IMR-90 (cell line): Measurements from ENCODE around the gene FCSK. TPM values are rescaled to one million over a fixed set of nuclear protein-coding genes. Genes with fewer than 3 reads are reported as not detected.

Experiments used
- ATAC-seq: fragments of 200-7000 bp; cut with Tn5 transposase; 2 replicates; pipeline ENCODE4 v1.9.1; 2020; ENCODE audit warnings: low read depth, mild to moderate bottlenecking, moderate library complexity
- BruUV-seq: library from RNA; stranded (reverse); fragments of 400-500 nt; replicated peaks from 2 replicates; lab custom pipeline; 2021; lab: Mats Ljungman, UMichigan
- CTCF ChIA-PET: fragments of 300-600 bp; formaldehyde crosslinking; extraction: SDS; loops from one replicate; lab custom pipeline; 2021; ENCODE audit warnings: antibody characterized with exemption; lab: Yijun Ruan, JAX
- POLR2A ChIA-PET: fragments of 300-600 bp; sonication (Branson Sonifier 250); formaldehyde crosslinking; loops from one replicate; lab custom pipeline; 2022; ENCODE audit warnings: antibody characterized with exemption; ENCODE audit not compliant: unreplicated experiment; lab: Charles Lee
- DNase-seq: peaks from one replicate; pipeline ENCODE4 v3.0.0; 2013
- H2AFZ ChIP-seq: replicated peaks from 2 replicates; pipeline ENCODE3; 2013; ENCODE audit warnings: low read length, mild to moderate bottlenecking; ENCODE audit not compliant: poor library complexity
- H2AK5ac ChIP-seq: 2 replicates; pipeline ENCODE4 v1.6.1; 2013; ENCODE audit warnings: low read depth, low read length, inconsistent platforms
- H2AK9ac ChIP-seq: replicated peaks from 2 replicates; pipeline ENCODE3; 2013; ENCODE audit warnings: mild to moderate bottlenecking, low read depth, low read length, moderate library complexity; ENCODE audit not compliant: poor library complexity
- H2BK120ac ChIP-seq: 2 replicates; pipeline ENCODE4 v1.6.1; 2013; ENCODE audit warnings: low read depth, low read length, inconsistent platforms
- H2BK15ac ChIP-seq: 3 replicates; pipeline ENCODE4 v1.6.1; 2013; ENCODE audit warnings: low read depth, low read length, inconsistent platforms
- H2BK20ac ChIP-seq: 2 replicates; pipeline ENCODE4 v1.6.1; 2013; ENCODE audit warnings: low read depth, mild to moderate bottlenecking, inconsistent platforms, low read length, moderate library complexity
- H2BK5ac ChIP-seq: 2 replicates; pipeline ENCODE4 v1.6.1; 2013; ENCODE audit warnings: mild to moderate bottlenecking, low read depth, low read length, inconsistent platforms; ENCODE audit not compliant: poor library complexity, severe bottlenecking
- H3K14ac ChIP-seq: replicated peaks from 2 replicates; pipeline ENCODE4 v1.6.1; 2013; ENCODE audit warnings: low read depth, low read length, inconsistent platforms
- H3K18ac ChIP-seq: 2 replicates; pipeline ENCODE4 v1.6.1; 2013; ENCODE audit warnings: low read depth, low read length, control low read depth
- H3K23ac ChIP-seq: 2 replicates; pipeline ENCODE4 v1.6.1; 2013; ENCODE audit warnings: low read depth, low read length, inconsistent platforms
- H3K27ac ChIP-seq: 2 replicates; pipeline ENCODE4 v1.5.1; 2013; ENCODE audit warnings: mild to moderate bottlenecking, control low read depth, low read length; ENCODE audit not compliant: insufficient read depth
- H3K27me3 ChIP-seq: 2 replicates; pipeline ENCODE4 v1.6.1; 2013; ENCODE audit warnings: low read length; ENCODE audit not compliant: control insufficient read depth, insufficient read depth
- H3K36me3 ChIP-seq: 2 replicates; pipeline ENCODE4 v1.6.1; 2013; ENCODE audit warnings: low read length, mixed read lengths; ENCODE audit not compliant: control insufficient read depth, insufficient read depth
- H3K4ac ChIP-seq: 2 replicates; pipeline ENCODE4 v1.6.1; 2013; ENCODE audit warnings: low read depth, low read length, inconsistent platforms
- H3K4me1 ChIP-seq: 2 replicates; pipeline ENCODE4 v1.6.1; 2013; ENCODE audit warnings: low read length, mixed read lengths; ENCODE audit not compliant: control insufficient read depth, insufficient read depth
- H3K4me2 ChIP-seq: 2 replicates; pipeline ENCODE4 v1.6.1; 2013; ENCODE audit warnings: low read depth, mild to moderate bottlenecking, control low read depth, low read length, moderate library complexity
- H3K4me3 ChIP-seq: 2 replicates; pipeline ENCODE4 v1.5.1; 2013; ENCODE audit warnings: low read depth, mild to moderate bottlenecking, control low read depth, low read length, moderate library complexity; ENCODE audit not compliant: insufficient read depth
- H3K56ac ChIP-seq: 2 replicates; pipeline ENCODE4 v1.6.1; 2013; ENCODE audit warnings: low read length, inconsistent platforms; ENCODE audit not compliant: insufficient read depth; ENCODE audit errors: extremely low read depth
- H3K79me1 ChIP-seq, 2 experiments: 2 replicates each; pipeline ENCODE4 v1.6.1; 2013; ENCODE audit warnings: low read length in 2 of 2, inconsistent platforms in 1 of 2, low read depth in 1 of 2
- H3K9ac ChIP-seq: 2 replicates; pipeline ENCODE4 v1.6.1; 2013; ENCODE audit warnings: low read depth, low read length, control low read depth
- H3K9me1 ChIP-seq: 2 replicates; pipeline ENCODE4 v1.6.1; 2013; ENCODE audit warnings: low read length, inconsistent platforms; ENCODE audit not compliant: insufficient read depth
- H3K9me3 ChIP-seq: 2 replicates; pipeline ENCODE4 v1.6.1; 2013; ENCODE audit warnings: low read length; ENCODE audit not compliant: control insufficient read depth, insufficient read depth
- H4K20me1 ChIP-seq: 2 replicates; pipeline ENCODE4 v1.6.1; 2013; ENCODE audit warnings: low read length, inconsistent platforms; ENCODE audit not compliant: insufficient read depth
- H4K5ac ChIP-seq: 2 replicates; pipeline ENCODE4 v1.6.1; 2013; ENCODE audit warnings: mild to moderate bottlenecking, low read depth, low read length, control low read depth
- H4K8ac ChIP-seq, 2 experiments: 2 replicates each; pipeline ENCODE4 v1.6.1; 2013; ENCODE audit warnings: low read depth in 2 of 2, low read length in 2 of 2, control low read depth in 1 of 2, inconsistent platforms in 1 of 2
- H4K91ac ChIP-seq: 2 replicates; pipeline ENCODE4 v1.6.1; 2013; ENCODE audit warnings: low read depth, low read length, inconsistent platforms; ENCODE audit not compliant: insufficient read depth
- BHLHE40 ChIP-seq: fragments of 150-350 bp; IDR thresholded peaks from 2 replicates; pipeline ENCODE4 v1.6.1; 2016; ENCODE audit warnings: mild to moderate bottlenecking, low read depth, low read length
- CEBPB ChIP-seq: IDR thresholded peaks from 2 replicates; pipeline ENCODE4 v1.6.1; 2012; ENCODE audit warnings: low read depth, low read length, improper control_type of control experiment
- CHD1 ChIP-seq: IDR thresholded peaks from 2 replicates; pipeline ENCODE4 v1.6.1; 2012; ENCODE audit warnings: low read depth, low read length, improper control_type of control experiment
- CTCF ChIP-seq: conservative IDR thresholded peaks from 2 replicates; pipeline ENCODE4 v1.5.1; 2012; ENCODE audit warnings: mild to moderate bottlenecking, low read depth, low read length, improper control_type of control experiment
- ELK1 ChIP-seq: fragments of 150-350 bp; IDR thresholded peaks from 2 replicates; pipeline ENCODE4 v1.6.1; 2016; ENCODE audit warnings: low read depth, mild to moderate bottlenecking, low read length, moderate library complexity, borderline replicate concordance
- FOS ChIP-seq: fragments of 150-350 bp; IDR thresholded peaks from 2 replicates; pipeline ENCODE4 v1.6.1; 2016; ENCODE audit warnings: low read depth, low read length
- MAFK ChIP-seq: IDR thresholded peaks from 2 replicates; pipeline ENCODE4 v1.6.1; 2012; ENCODE audit warnings: low read depth, low read length, improper control_type of control experiment
- MXI1 ChIP-seq: IDR thresholded peaks from 2 replicates; pipeline ENCODE4 v1.6.1; 2012; ENCODE audit warnings: low read depth, mild to moderate bottlenecking, low read length, moderate library complexity, borderline replicate concordance
- NFE2L2 ChIP-seq: fragments of 150-350 bp; IDR thresholded peaks from 2 replicates; pipeline ENCODE4 v1.6.1; 2016; ENCODE audit warnings: low read depth, mild to moderate bottlenecking, low read length
- POLR2A ChIP-seq: IDR thresholded peaks from 2 replicates; pipeline ENCODE4 v1.6.1; 2012; ENCODE audit warnings: mild to moderate bottlenecking, low read depth, low read length
- RAD21 ChIP-seq: IDR thresholded peaks from 2 replicates; pipeline ENCODE4 v1.6.1; 2012; ENCODE audit warnings: low read length, improper control_type of control experiment
- RCOR1 ChIP-seq: IDR thresholded peaks from 2 replicates; pipeline ENCODE4 v1.6.1; 2012; ENCODE audit warnings: mild to moderate bottlenecking, low read length, improper control_type of control experiment; ENCODE audit not compliant: insufficient replicate concordance
- RFX5 ChIP-seq: IDR thresholded peaks from 2 replicates; pipeline ENCODE4 v1.8.0; 2012; ENCODE audit warnings: low read depth, mild to moderate bottlenecking, low read length, moderate library complexity
- SMC3 ChIP-seq: fragments of 150-350 bp; IDR thresholded peaks from 2 replicates; pipeline ENCODE4 v1.6.1; 2016; ENCODE audit warnings: low read depth, mild to moderate bottlenecking, antibody characterized with exemption, low read length, moderate library complexity
- WGBS, 2 experiments: methylation state at CpG; one replicate each; pipeline versions ENCODE4 v1.1.5 to v1.1.7; 2013; ENCODE audit warnings: missing lambda C conversion rate in 2 of 2; ENCODE audit not compliant: insufficient read length in 1 of 2; ENCODE audit errors: extremely low coverage in 2 of 2; 5-methylcytosine and 5-hydroxymethylcytosine counted together
- dilution Hi-C: fragments of 300-500 bp; cut with HindIII; formaldehyde crosslinking; loops from one replicate; pipeline ENCODE4 v1.14.3; 2018; ENCODE audit warnings: low sequenced_read_pairs; ENCODE audit not compliant: unreplicated experiment
- in situ Hi-C: fragments of 300-500 bp; cut with MboI; formaldehyde crosslinking; loops from 3 replicates; pipeline ENCODE4 v1.14.3; 2019; ENCODE audit warnings: low sequenced_read_pairs, inconsistent platforms, mixed read lengths
- intact Hi-C: fragments of 100-400 bp; cut with micrococcal nuclease; formaldehyde crosslinking; loops from 2 replicates; pipeline ENCODE4 v1.10.0; 2022
- polyA plus RNA-seq, 3 experiments: library from polyadenylated mRNA; depleted of rRNA; stranded (reverse); fragments of >200 nt; gene quantifications; 2 replicates each; pipeline ENCODE4 v1.2.3, GENCODE V29; 2012; ENCODE audit warnings: low replicate concordance in 1 of 3
- total RNA-seq: library from RNA; depleted of rRNA; stranded (reverse); fragments of >200 nt; gene quantifications from 2 replicates; pipeline ENCODE4 v1.2.3, GENCODE V29; 2012

FCSK gene
- total and polyA plus RNA-seq, 2 of the 4 experiments (the other 2 are of a cell fraction), result 6.1 to 7.2 TPM

- Histone ChIP-seq H2BK15ac (no peak overlapping the region), H4K91ac (no peak overlapping the region), H3K27me3 (no peaks in the 10 kb centered on the region), H3K9me3 (no peaks in the 10 kb centered on the region), H3K9me1 (peaks cover 35% of the 10 kb centered on the region), H4K8ac (no peak overlapping the region), H2AFZ (no peak overlapping the region), H2BK5ac (no peak overlapping the region), H3K27ac (no peak overlapping the region), H3K4me2 (no peak overlapping the region), H3K9ac (no peak overlapping the region), H3K36me3 (peaks cover 10% of the 10 kb centered on the region), H2AK9ac (no peak overlapping the region), H4K5ac (no peak overlapping the region), H3K56ac (no peak overlapping the region), H2BK120ac (no peak overlapping the region), H4K20me1 (peaks cover 69% of the 10 kb centered on the region), H3K4me1 (peaks cover 2% of the 10 kb centered on the region; the same call in 1 of the 2 replicates), H3K4me3 (no peak overlapping the region), H3K4ac (no peak overlapping the region), H2BK20ac (no peak overlapping the region), H3K18ac (no peak overlapping the region), H3K79me1 (peaks cover 25 to 90% of the 10 kb centered on the region in 2 experiments), H2AK5ac (no peak overlapping the region), H3K23ac (no peak overlapping the region), H3K14ac (no peak overlapping the region)
- in situ Hi-C loops, result no loop called here
- ChIA-PET CTCF (no interaction called here), POLR2A (no interaction called here)
- TF ChIP-seq CTCF (no peak), RFX5 (no peak), MXI1 (no peak), BHLHE40 (no peak), RAD21 (no peak), FOS (no peak), MAFK (no peak), CHD1 (no peak), RCOR1 (no peak), POLR2A (no peak), SMC3 (no peak), CEBPB (no peak), ELK1 (no peak), NFE2L2 (no peak)
- BruUV-seq, result no TSS peak
- WGBS, 2 experiments, result 100% methylated on average over 4 of the region's 11 CpGs; no CpG with 5 or more reads in 1 of the 2 experiments
- intact Hi-C loops, result no loop called here
- DNase-seq (no peak), ATAC-seq (no peak)
- dilution Hi-C loops, result no loop called here
Measured at GRCh38 chr16:70421473-70422311, 32.7 kb upstream of the FCSK start.
